ENCODE data around the gene LAMTOR2. TPM values are rescaled to one million over a fixed set of nuclear protein-coding genes. Genes with fewer than 3 reads are reported as not detected.

LAMTOR2 gene
- total and polyA plus RNA-seq, 2 donors (not counting 1 experiment from before 2014, with no cell fraction given) = 56.3 to 84.7 TPM

DNA sequence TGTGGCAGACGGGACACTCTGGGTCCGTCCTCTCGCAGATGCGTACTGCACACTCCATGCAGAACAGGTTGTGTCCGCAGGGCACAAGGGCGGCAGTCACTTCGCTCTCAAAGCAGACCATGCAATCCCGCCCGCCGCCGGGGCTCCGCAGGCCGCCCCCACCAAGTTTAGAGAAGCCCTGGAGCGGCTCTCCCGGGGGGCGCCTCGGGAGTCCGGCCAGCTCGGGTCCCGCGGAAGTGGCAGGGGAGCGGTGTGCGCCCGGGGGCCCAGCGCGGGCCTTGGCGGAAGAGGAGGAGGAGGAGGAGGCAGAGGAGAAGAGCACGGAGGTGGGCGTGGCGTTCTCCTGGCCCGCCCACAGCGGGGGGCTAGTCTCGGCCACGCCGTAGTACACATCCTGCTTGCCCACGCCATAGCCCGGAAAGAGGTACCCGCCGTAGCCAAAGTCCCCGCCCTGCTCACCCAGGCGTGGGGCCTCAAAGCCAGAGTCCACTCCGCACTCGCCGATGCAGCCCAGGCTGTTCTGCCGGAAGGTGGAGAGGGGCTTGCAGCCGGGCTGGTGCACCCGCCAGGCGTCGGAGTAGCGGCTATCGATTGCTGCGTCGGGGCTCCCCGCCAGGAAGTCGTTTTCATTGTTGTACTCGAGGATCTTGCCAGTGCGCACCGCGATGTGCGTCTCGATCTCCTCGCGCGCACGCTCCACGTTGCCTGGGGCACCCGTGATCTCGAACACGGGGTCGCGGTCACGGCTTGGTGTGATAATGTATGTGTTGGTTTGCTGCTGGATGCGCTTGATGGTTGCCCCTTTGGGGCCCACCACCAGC is 22.2 kb downstream of the LAMTOR2 start:
- Histone ChIP-seq H3K4me1 (ENCODE audit: control insufficient read depth, extremely low read depth, insufficient read depth, low read length) (no peaks in the 10 kb centered on the region), H3K27ac (ENCODE audit: insufficient read depth, low read length) (no peak overlapping the region), H3K79me2 (ENCODE audit: control insufficient read depth, insufficient read depth, low read length) (no peaks in the 10 kb centered on the region), H3K36me3 (ENCODE audit: control insufficient read depth, insufficient read depth, low read length) (peaks cover 2% of the 10 kb centered on the region), H3K4me2 (ENCODE audit: extremely low read depth, insufficient read depth, low read length) (peak overlapping the region; percentile 23), H3K27me3 (ENCODE audit: control insufficient read depth, insufficient read depth, low read length) (no peaks in the 10 kb centered on the region), H3K9me3 (ENCODE audit: control insufficient read depth, insufficient read depth, low read depth, low read length) (no peaks in the 10 kb centered on the region), H3K9ac (ENCODE audit: insufficient read depth, low read length) (no peak overlapping the region), H4K20me1 (ENCODE audit: control insufficient read depth, extremely low read depth, insufficient read depth, low read length) (no peaks in the 10 kb centered on the region), H2AFZ (ENCODE audit: low read length) (no peak overlapping the region), H3K4me3 (replicated peaks in 1 of 4; ENCODE audit: control extremely low read depth in 1 of 4, insufficient read depth in 1 of 4, low read depth in 3 of 4, low read length in 4 of 4) (peak overlapping the region in 1 of 4 experiments; percentile 33)
- TF ChIP-seq, protein P1, sequence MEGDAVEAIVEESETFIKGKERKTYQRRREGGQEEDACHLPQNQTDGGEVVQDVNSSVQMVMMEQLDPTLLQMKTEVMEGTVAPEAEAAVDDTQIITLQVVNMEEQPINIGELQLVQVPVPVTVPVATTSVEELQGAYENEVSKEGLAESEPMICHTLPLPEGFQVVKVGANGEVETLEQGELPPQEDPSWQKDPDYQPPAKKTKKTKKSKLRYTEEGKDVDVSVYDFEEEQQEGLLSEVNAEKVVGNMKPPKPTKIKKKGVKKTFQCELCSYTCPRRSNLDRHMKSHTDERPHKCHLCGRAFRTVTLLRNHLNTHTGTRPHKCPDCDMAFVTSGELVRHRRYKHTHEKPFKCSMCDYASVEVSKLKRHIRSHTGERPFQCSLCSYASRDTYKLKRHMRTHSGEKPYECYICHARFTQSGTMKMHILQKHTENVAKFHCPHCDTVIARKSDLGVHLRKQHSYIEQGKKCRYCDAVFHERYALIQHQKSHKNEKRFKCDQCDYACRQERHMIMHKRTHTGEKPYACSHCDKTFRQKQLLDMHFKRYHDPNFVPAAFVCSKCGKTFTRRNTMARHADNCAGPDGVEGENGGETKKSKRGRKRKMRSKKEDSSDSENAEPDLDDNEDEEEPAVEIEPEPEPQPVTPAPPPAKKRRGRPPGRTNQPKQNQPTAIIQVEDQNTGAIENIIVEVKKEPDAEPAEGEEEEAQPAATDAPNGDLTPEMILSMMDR (conservative IDR thresholded peaks at IDR 0.05 in 1 of 2, IDR thresholded peaks at IDR 0.05 in 1 of 2; ENCODE audit: low read depth in 1 of 2, low read length in 2 of 2) = no peak
- no peak for TF ChIP-seq EZH2 (IDR thresholded peaks at IDR 0.05; ENCODE audit: low read length, missing control alignments)
- peak in 1 of 2 donors; percentile 28 for DNase-seq (ENCODE audit: low read depth in 2 of 2)

DNA sequence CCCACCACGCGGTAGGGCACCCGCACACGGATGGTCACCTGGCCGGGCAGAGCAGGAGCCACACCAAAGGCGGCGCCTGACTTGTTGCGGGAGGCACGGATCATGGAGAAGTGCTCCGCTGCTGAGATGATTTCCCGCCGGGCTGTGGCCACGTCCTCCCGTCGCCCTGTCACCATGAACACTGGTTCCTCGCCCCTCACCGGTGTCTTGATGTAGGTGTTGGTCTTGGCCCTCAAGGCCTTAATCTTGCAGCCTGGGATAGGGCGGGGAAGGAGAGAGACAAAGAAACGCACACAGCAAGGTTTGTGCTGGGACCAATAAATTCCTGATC is 22.8 kb downstream of the LAMTOR2 start:
- Histone ChIP-seq H4K20me1 (ENCODE audit: control insufficient read depth, extremely low read depth, insufficient read depth, low read length) (no peaks in the 10 kb centered on the region), H3K9me3 (ENCODE audit: control insufficient read depth, insufficient read depth, low read depth, low read length) (no peaks in the 10 kb centered on the region), H2AFZ (ENCODE audit: low read length) (no peak overlapping the region), H3K27ac (ENCODE audit: insufficient read depth, low read length) (no peak overlapping the region), H3K4me3 (replicated peaks in 1 of 4; ENCODE audit: control extremely low read depth in 1 of 4, insufficient read depth in 1 of 4, low read depth in 3 of 4, low read length in 4 of 4) (no peak overlapping the region), H3K4me2 (ENCODE audit: extremely low read depth, insufficient read depth, low read length) (no peak overlapping the region), H3K36me3 (ENCODE audit: control insufficient read depth, insufficient read depth, low read length) (peaks cover 2% of the 10 kb centered on the region), H3K4me1 (ENCODE audit: control insufficient read depth, extremely low read depth, insufficient read depth, low read length) (no peaks in the 10 kb centered on the region), H3K27me3 (ENCODE audit: control insufficient read depth, insufficient read depth, low read length) (no peaks in the 10 kb centered on the region), H3K79me2 (ENCODE audit: control insufficient read depth, insufficient read depth, low read length) (no peaks in the 10 kb centered on the region), H3K9ac (ENCODE audit: insufficient read depth, low read length) (no peak overlapping the region)
- no peak for DNase-seq (ENCODE audit: low read depth in 2 of 2)
- no peak for TF ChIP-seq EZH2 (IDR thresholded peaks at IDR 0.05; ENCODE audit: low read length, missing control alignments)
- TF ChIP-seq, protein P1 (conservative IDR thresholded peaks at IDR 0.05 in 1 of 2, IDR thresholded peaks at IDR 0.05 in 1 of 2; ENCODE audit: low read depth in 1 of 2, low read length in 2 of 2) = no peak

DNA sequence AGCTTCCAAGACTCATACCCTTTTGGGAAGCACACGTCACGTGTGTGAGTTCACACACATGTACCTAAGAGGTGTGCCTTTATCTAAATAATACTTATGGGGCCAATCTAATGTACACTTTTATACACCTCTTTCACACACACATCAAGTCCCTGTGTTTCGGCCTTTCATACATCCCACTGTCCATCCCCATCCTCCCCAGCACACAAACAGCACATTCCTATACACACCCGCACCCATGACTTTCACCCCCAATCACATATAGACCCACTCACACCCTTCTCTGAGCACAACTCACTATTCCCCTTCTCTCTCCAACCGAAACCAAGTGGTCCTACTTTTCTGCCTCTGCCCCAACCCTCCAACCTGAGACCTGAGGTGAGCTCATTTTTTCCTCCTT is 24.1 kb downstream of the LAMTOR2 start:
- DNase-seq (ENCODE audit: low read depth in 2 of 2) = no peak
- H2AFZ ChIP-seq (ENCODE audit: low read length) = no peak overlapping the region
- H3K4me3 ChIP-seq (replicated peaks in 1 of 4; ENCODE audit: control extremely low read depth in 1 of 4, insufficient read depth in 1 of 4, low read depth in 3 of 4, low read length in 4 of 4) = no peak overlapping the region
- H3K79me2 ChIP-seq (ENCODE audit: control insufficient read depth, insufficient read depth, low read length) = no peaks in the 10 kb centered on the region
- H3K9ac ChIP-seq (ENCODE audit: insufficient read depth, low read length) = no peak overlapping the region
- no peaks in the 10 kb centered on the region for H3K27me3 ChIP-seq (ENCODE audit: control insufficient read depth, insufficient read depth, low read length)
- no peaks in the 10 kb centered on the region for H3K9me3 ChIP-seq (ENCODE audit: control insufficient read depth, insufficient read depth, low read depth, low read length)
- H3K4me1 ChIP-seq (ENCODE audit: control insufficient read depth, extremely low read depth, insufficient read depth, low read length) = no peaks in the 10 kb centered on the region
- H3K36me3 ChIP-seq (ENCODE audit: control insufficient read depth, insufficient read depth, low read length) = peaks cover 2% of the 10 kb centered on the region
- no peaks in the 10 kb centered on the region for H4K20me1 ChIP-seq (ENCODE audit: control insufficient read depth, extremely low read depth, insufficient read depth, low read length)
- no peak overlapping the region for H3K27ac ChIP-seq (ENCODE audit: insufficient read depth, low read length)
- TF ChIP-seq, protein P1 (conservative IDR thresholded peaks at IDR 0.05 in 1 of 2, IDR thresholded peaks at IDR 0.05 in 1 of 2; ENCODE audit: low read depth in 1 of 2, low read length in 2 of 2) = no peak
- no peak for TF ChIP-seq EZH2 (IDR thresholded peaks at IDR 0.05; ENCODE audit: low read length, missing control alignments)
- no peak overlapping the region for H3K4me2 ChIP-seq (ENCODE audit: extremely low read depth, insufficient read depth, low read length)

All from fibroblast of lung (primary cell).